ENCODE results near the gene BCR. TPM values are rescaled to one million over a fixed set of nuclear protein-coding genes. Genes with fewer than 3 reads are reported as not detected.
A peak's percentile ranks its signal among the peaks of the same experiment; 100 is the strongest.

BCR gene
- total and polyA plus RNA-seq, 2 of the 13 experiments (the other 11 are each of a cell fraction or from before 2014, with no cell fraction given), result 19.9 to 33.6 TPM

DNA sequence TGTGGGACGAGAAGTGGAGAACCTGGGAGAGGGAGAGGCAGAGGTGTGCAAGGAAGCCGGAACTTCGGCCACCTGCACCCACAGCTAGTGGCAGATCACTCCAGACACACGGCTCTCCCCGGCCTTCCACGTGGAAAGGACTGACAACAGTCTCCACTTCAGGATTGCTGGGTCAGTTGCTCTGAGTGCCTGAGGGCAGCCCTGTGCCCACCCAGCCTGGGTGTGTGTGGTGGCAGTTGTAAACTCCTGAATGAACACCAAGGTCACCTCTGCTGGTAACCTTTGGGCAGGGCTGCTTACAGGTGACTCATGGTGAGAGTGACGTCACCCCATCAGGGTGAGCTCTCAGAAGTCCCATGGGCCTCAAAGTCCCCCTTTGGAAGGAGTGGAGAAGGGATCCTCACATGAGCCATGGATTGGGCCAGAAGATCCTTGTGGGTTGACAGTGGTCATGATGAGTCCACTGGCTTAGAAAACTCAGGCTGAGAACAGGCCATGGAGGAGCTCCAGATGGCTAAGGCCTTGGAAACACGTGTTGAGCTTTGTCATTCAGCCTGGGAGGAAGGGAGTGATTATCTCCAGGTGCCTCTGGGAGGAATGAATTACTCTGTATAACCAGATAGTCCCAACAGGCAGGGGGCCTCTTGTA, 71.3 kb downstream of the BCR start (continued):
- TF ChIP-seq, protein P1, sequence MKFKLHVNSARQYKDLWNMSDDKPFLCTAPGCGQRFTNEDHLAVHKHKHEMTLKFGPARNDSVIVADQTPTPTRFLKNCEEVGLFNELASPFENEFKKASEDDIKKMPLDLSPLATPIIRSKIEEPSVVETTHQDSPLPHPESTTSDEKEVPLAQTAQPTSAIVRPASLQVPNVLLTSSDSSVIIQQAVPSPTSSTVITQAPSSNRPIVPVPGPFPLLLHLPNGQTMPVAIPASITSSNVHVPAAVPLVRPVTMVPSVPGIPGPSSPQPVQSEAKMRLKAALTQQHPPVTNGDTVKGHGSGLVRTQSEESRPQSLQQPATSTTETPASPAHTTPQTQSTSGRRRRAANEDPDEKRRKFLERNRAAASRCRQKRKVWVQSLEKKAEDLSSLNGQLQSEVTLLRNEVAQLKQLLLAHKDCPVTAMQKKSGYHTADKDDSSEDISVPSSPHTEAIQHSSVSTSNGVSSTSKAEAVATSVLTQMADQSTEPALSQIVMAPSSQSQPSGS (CRISPR knock-in tag; IDR thresholded peaks at IDR 0.05), result peak; percentile 63; the same call in 1 of the 2 replicates
- no peak for TF ChIP-seq HMG20B (CRISPR knock-in tag; conservative IDR thresholded peaks at IDR 0.05)
- no peak for TF ChIP-seq CEBPG (CRISPR knock-in tag; IDR thresholded peaks at IDR 0.05)
- no peak for TF ChIP-seq BATF2 (CRISPR knock-in tag; IDR thresholded peaks at IDR 0.05)
- TF ChIP-seq, protein P2, sequence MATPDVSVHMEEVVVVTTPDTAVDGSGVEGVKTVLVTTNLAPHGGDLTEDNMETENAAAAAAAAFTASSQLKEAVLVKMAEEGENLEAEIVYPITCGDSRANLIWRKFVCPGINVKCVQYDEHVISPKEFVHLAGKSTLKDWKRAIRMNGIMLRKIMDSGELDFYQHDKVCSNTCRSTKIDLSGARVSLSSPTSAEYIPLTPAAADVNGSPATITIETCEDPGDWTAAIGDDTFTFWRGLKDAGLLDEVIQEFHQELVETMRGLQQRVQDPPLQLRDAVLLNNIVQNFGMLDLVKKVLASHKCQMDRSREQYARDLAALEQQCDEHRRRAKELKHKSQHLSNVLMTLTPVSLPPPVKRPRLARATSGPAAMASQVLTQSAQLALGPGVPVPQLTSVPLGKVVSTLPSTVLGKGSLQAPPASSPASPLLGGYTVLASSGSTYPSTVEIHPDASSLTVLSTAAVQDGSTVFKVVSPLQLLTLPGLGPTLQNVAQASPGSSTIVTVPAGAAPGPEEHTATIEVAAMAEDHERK (CRISPR knock-in tag; IDR thresholded peaks at IDR 0.05; ENCODE audit: low read depth), result no peak
- TF ChIP-seq CREM (IDR thresholded peaks at IDR 0.05), result 0 out of 2 replicates have a peak, but pooled peaks have one; percentile 29
- no peak for TF ChIP-seq CREM (CRISPR knock-in tag; IDR thresholded peaks at IDR 0.05)
- no peak for TF ChIP-seq RNF219 (CRISPR knock-in tag; IDR thresholded peaks at IDR 0.05)
- no peak for TF ChIP-seq CHD4 (IDR thresholded peaks at IDR 0.05; ENCODE audit: borderline replicate concordance, low read length)
- TF ChIP-seq NR2F6 (IDR thresholded peaks at IDR 0.05), result no peak
- 0 out of 2 replicates have a peak, but pooled peaks have one; percentile 9 for TF ChIP-seq NR2F6 (CRISPR knock-in tag; IDR thresholded peaks at IDR 0.05)
- no peak for TF ChIP-seq LRRFIP1 (CRISPR knock-in tag; conservative IDR thresholded peaks at IDR 0.05)
- TF ChIP-seq ZNF253 (CRISPR knock-in tag; IDR thresholded peaks at IDR 0.05; ENCODE audit: borderline replicate concordance), result no peak
- TF ChIP-seq, protein P3, sequence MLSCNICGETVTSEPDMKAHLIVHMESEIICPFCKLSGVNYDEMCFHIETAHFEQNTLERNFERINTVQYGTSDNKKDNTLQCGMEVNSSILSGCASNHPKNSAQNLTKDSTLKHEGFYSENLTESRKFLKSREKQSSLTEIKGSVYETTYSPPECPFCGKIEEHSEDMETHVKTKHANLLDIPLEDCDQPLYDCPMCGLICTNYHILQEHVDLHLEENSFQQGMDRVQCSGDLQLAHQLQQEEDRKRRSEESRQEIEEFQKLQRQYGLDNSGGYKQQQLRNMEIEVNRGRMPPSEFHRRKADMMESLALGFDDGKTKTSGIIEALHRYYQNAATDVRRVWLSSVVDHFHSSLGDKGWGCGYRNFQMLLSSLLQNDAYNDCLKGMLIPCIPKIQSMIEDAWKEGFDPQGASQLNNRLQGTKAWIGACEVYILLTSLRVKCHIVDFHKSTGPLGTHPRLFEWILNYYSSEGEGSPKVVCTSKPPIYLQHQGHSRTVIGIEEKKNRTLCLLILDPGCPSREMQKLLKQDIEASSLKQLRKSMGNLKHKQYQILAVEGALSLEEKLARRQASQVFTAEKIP (CRISPR knock-in tag; IDR thresholded peaks at IDR 0.05; ENCODE audit: borderline replicate concordance), result no peak
- 0 out of 2 replicates have a peak, but pooled peaks have one; percentile 20 for TF ChIP-seq PHF21A (CRISPR knock-in tag; IDR thresholded peaks at IDR 0.05)
- TF ChIP-seq DPF2 (CRISPR knock-in tag; IDR thresholded peaks at IDR 0.05; ENCODE audit: borderline replicate concordance, low read depth), result no peak
